ENCODE data around the gene GTF3C5. TPM values are rescaled to one million over a fixed set of nuclear protein-coding genes. Genes with fewer than 3 reads are reported as not detected.

Gene GTF3C5
- total and polyA plus RNA-seq, 2 of the 4 experiments (the other 2 are of a cell fraction) = 49.1 to 52.3 TPM

GRCh38 chr9:133003071-133003461, 27.7 kb upstream of the GTF3C5 start:
- CTCF ChIA-PET = interaction anchor here (2.1 kb wide), 1 partner anchor 19 kb away, joined by 7 read pairs; no protein-coding TSS in a partner anchor
- Histone ChIP-seq H3K4me2 (ENCODE audit: low read depth, low read length) (no peak overlapping the region), H4K8ac (ENCODE audit: low read depth in 2 of 2, low read length in 2 of 2) (no peak overlapping the region), H3K36me3 (ENCODE audit: control insufficient read depth, insufficient read depth, low read length) (no peaks in the 10 kb centered on the region), H2BK20ac (ENCODE audit: low read depth, low read length) (no peak overlapping the region), H3K56ac (ENCODE audit: extremely low read depth, insufficient read depth, low read length) (no peak overlapping the region), H2BK15ac (ENCODE audit: low read depth, low read length) (no peak overlapping the region), H3K4me3 (ENCODE audit: insufficient read depth, low read depth, low read length) (no peak overlapping the region), H3K27me3 (ENCODE audit: control insufficient read depth, insufficient read depth, low read length) (peaks cover 64% of the 10 kb centered on the region), H2AK9ac (replicated peaks; ENCODE audit: low read depth, low read length, poor library complexity) (no peak overlapping the region), H2BK120ac (ENCODE audit: low read depth, low read length) (no peak overlapping the region), H3K4ac (ENCODE audit: low read depth, low read length) (no peak overlapping the region), H3K18ac (ENCODE audit: low read depth, low read length) (no peak overlapping the region), H3K27ac (ENCODE audit: insufficient read depth, low read length) (no peak overlapping the region), H3K4me1 (ENCODE audit: control insufficient read depth, insufficient read depth, low read length) (no peaks in the 10 kb centered on the region), H2AFZ (replicated peaks; ENCODE audit: low read length, poor library complexity) (no peak overlapping the region), H3K9me3 (ENCODE audit: control insufficient read depth, insufficient read depth, low read length) (no peaks in the 10 kb centered on the region), H4K20me1 (ENCODE audit: insufficient read depth, low read length) (no peaks in the 10 kb centered on the region), H4K91ac (ENCODE audit: insufficient read depth, low read depth, low read length) (no peak overlapping the region), H3K23ac (ENCODE audit: low read depth, low read length) (no peak overlapping the region), H2AK5ac (ENCODE audit: low read depth, low read length) (no peak overlapping the region), H3K14ac (replicated peaks; ENCODE audit: low read depth, low read length) (no peak overlapping the region), H4K5ac (ENCODE audit: low read depth, low read length) (no peak overlapping the region), H3K79me1 (ENCODE audit: low read depth in 1 of 2, low read length in 2 of 2) (no peaks in the 10 kb centered on the region), H2BK5ac (ENCODE audit: low read depth, low read length, poor library complexity, severe bottlenecking) (no peak overlapping the region), H3K9ac (ENCODE audit: low read depth, low read length) (no peak overlapping the region), H3K9me1 (ENCODE audit: insufficient read depth, low read length) (no peaks in the 10 kb centered on the region)
- ATAC-seq (ENCODE audit: low read depth) (no peak), DNase-seq (no peak)
- 33% methylated on average over 1 of the region's 13 CpGs; no CpG with 5 or more reads in 1 of the 2 experiments for WGBS, 2 experiments (ENCODE audit: extremely low coverage in 2 of 2, insufficient read length in 1 of 2)
- no TSS peak for BruUV-seq (replicated peaks)
- POLR2A ChIA-PET (ENCODE audit: unreplicated experiment) = no interaction called here
- TF ChIP-seq BHLHE40 (IDR thresholded peaks at IDR 0.05; ENCODE audit: low read depth, low read length) (no peak), CEBPB (IDR thresholded peaks at IDR 0.05; ENCODE audit: low read depth, low read length) (no peak), RAD21 (IDR thresholded peaks at IDR 0.05; ENCODE audit: low read length) (no peak), MXI1 (IDR thresholded peaks at IDR 0.05; ENCODE audit: borderline replicate concordance, low read depth, low read length) (no peak), MAZ (IDR thresholded peaks at IDR 0.05; ENCODE audit: borderline replicate concordance, low read depth, low read length) (no peak), MAFK (IDR thresholded peaks at IDR 0.05; ENCODE audit: low read depth, low read length) (no peak)
- in situ Hi-C loops (cut with MboI; ENCODE audit: low sequenced_read_pairs) (no loop called here), intact Hi-C loops (cut with micrococcal nuclease) (no loop called here), dilution Hi-C loops (cut with HindIII; ENCODE audit: low sequenced_read_pairs, unreplicated experiment) (no loop called here)
